Measurements from ENCODE around the gene HAUS8.

GRCh38 chr19:17035842-17036424 is 39.3 kb downstream of the HAUS8 start:
- TF ChIP-seq CTCF (IDR thresholded peaks at IDR 0.05; ENCODE audit: low read length) (no peak), EZH2phosphoT487 (IDR thresholded peaks at IDR 0.05; ENCODE audit: low read length) (no peak)

All from MM.1S (cell line).